Umbilical cord (tissue), 2 donors: Measurements from ENCODE around the gene GTF2B. TPM values are rescaled to one million over a fixed set of nuclear protein-coding genes. Genes with fewer than 3 reads are reported as not detected.
"Not testable (repeated sequence)": the region's sequence is repeated elsewhere in the genome, so short reads cannot be mapped to it uniquely, and the experiment has no call there.

Source experiments
- DNase-seq: peaks from one replicate; pipeline ENCODE4 v3.0.0-alpha.2; 2015; ENCODE audit warnings: low spot score
- total RNA-seq: library from RNA; depleted of rRNA; stranded (reverse); fragments of >200 nt; gene quantifications from one replicate; pipeline ENCODE4 v1.2.3, GENCODE V29; 2014; ENCODE audit warnings: low replicate concordance; ENCODE audit not compliant: insufficient read depth

The GTF2B gene, protein sequence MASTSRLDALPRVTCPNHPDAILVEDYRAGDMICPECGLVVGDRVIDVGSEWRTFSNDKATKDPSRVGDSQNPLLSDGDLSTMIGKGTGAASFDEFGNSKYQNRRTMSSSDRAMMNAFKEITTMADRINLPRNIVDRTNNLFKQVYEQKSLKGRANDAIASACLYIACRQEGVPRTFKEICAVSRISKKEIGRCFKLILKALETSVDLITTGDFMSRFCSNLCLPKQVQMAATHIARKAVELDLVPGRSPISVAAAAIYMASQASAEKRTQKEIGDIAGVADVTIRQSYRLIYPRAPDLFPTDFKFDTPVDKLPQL
- total RNA-seq = 40.9 TPM

- peak; percentile 97 for DNase-seq
These were observed at the start of gene GTF2B for GRCh38 chr1:88891318-88891950. Gene GTF2B (minus strand): TSS chr1:88891567. CDS start chr1:88891499, 68 bp downstream.

DNA sequence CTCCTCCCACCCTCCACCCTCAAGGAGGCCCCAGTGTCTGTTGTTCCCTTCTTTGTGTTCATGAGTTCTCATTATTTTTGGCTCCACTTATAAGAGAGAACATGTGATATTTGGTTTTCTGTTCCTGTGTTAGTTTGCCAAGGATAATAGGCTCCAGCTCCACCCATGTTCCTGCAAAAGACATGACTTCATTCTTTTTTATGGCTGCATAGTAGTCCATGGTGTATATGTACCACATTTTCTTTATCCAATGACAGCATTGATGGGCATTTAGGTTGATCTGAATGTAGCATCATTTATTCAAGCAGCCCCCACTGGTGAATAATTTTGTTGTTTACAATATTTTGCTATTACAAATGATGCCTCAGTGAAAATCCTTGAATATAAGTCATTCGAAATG, 47.2 kb upstream of the GTF2B start:
- not testable (repeated sequence) for DNase-seq

- no peak for DNase-seq
These were observed 45.5 kb upstream of the GTF2B start for GRCh38 chr1:88936760-88937342.

DNA sequence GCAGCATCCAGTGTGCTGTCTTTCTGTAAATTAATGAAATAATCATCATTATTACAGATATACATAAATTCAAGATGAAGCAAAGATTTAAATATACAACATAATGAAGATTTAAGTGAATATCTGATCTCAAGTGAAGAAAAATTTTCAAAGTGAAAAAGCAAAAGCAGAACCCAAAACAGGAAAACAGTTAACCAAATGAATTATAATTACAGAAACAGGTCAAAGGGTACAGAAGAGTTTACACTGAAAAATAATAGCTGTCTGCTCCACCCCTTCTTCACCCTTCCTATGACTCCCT, 44.8 kb upstream of the GTF2B start:
- DNase-seq = no peak

DNA sequence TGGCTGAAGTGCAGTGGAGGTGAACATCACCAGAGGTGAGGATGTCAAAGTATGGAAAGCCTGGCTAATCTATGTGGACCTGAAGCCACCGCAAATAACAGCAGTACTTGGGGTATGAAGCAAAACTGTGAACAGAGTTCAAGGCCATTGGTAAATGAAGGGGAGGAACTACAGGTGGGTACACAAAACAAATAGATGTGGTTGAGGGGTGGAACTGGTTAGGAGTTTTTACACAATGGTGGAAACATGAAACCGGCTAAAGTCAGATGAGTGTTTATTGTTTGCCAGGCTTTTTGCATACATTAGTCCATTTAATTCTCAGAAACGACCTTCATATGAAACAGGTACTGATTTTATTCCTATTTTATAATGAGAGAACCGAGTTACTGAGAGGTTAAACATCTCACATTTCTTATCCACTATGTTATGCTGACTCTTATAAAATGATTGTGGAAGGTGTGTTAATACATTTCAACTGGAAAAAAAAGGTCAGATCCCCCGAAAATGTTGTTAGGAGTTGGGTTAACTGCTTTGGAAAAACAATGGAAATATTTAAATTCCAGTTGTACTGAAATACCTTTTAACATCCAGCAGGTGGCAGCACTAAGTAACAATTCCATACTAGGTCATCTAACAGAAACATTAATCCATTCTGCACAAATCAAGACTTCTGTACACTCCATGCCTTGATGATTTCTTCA, 44.3 kb upstream of the GTF2B start:
- peak; percentile 21 for DNase-seq

DNA sequence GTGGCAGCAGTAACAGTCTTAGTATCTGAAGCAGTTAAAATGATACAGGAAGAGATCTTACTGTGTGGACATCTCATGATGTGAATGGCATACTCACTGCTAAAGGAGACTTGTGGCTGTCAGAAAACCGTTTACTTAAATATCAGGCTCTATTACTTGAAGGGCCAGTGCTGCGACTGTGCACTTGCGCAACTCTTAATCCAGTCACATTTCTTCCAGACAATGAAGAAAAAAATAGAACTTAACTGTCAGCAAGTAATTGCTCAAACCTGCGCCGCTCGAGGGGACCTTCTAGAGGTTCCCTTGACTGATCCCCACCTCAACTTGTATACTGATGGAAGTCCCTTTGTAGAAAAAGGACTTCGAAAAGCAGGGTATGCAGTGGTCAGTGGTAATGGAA, 38.8 kb upstream of the GTF2B start:
- not testable (repeated sequence) for DNase-seq

- DNase-seq = no peak
These were observed 31.9 kb upstream of the GTF2B start for GRCh38 chr1:88923224-88923623.

DNA sequence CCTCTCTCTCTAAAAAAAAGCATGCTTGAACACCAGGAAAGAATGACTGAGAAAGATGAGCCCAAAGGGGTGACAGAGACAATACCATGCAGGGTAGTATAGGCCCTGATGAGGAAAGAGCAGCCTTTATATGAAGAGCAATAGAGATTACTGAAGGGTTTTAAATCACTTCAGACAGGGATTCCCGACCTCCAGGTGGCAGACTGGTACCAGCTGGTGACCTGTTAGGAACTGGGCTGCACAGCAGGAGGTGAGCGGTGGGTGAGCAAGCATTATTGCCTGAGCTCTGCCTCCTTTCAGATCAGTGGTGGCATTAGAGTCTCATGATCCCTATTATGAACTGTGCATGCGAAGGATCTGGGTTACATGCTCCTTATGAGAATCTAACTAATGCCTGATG, 30.8 kb upstream of the GTF2B start:
- no peak for DNase-seq

- no peak for DNase-seq
These were observed 29.5 kb upstream of the GTF2B start for GRCh38 chr1:88920845-88921244.

DNA sequence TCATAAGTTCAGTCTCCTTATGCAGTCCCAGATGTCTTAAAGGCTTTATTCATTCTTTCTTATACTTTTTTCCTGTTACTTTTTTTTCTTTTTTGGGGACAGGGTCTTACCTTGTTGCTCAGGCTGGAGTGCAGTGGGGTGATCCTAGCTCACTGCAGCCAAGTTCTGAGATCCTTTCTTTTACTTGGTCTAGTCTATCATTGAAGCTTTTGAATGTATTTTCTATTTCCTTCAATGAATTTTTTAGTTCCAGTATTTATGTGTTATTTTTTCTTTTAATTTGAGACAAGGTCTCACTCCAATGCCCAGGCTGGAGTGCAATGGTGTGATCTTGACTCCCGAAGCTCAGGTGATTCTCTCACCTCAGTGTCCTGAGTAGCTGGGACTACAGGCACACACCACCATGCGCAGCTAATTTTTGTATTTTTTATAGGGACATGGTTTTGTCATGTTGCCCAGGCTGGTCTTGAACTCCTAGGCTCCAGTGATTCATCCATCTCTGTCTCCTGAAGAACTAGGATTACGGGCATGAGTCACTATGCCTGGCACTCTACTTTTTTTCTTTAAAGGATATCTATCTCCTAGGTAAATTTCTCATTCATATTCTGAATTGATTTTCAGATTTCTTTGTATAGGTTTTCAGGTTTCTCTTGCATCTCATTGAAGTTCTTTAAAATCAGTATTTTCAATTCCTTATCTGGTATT, 26.1 kb upstream of the GTF2B start:
- DNase-seq = no peak

- DNase-seq = no peak
These were observed 25.5 kb upstream of the GTF2B start for GRCh38 chr1:88916883-88917282.

DNA sequence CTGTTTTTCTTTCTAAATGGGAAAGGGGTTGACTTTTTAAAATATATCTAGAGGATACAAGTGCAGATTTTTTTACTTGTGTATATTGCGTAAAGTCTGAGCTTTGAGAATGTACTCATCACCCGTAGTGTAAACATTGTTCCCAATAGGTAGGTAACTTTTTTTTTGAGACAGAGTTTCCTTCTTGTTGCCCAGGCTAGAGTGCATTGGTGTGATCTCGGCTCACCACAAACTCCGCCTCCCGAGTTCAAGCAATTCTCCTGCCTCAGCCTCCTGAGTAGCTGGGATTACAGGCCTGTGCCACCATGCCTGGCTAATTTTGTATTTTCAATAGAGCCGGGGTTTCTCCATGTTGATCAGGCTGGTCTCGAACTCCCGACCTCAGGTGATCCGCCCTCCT, 20.4 kb upstream of the GTF2B start:
- DNase-seq = not testable (repeated sequence)

- no peak for DNase-seq
These were observed 19.8 kb upstream of the GTF2B start for GRCh38 chr1:88911161-88911560.

DNA sequence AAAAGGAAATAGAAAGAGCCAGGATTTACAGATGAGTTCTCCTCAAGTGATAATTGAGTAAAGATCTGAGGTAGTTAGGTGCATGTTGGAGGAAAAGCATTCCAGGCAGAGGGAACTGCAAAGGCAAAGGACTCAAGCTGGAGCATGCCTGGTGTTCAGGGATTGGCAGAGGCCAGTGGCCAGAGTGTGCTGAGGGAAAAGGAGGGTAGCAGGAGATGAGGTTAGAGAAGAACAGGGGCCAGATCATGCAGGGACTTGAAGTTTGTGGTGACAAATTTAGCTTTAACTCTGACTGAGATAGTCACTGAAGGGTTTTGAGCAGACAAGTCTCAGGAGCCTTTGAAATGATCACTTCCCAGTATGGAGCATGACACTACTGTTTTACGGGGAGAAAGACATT, 19.0 kb upstream of the GTF2B start:
- no peak for DNase-seq

DNA sequence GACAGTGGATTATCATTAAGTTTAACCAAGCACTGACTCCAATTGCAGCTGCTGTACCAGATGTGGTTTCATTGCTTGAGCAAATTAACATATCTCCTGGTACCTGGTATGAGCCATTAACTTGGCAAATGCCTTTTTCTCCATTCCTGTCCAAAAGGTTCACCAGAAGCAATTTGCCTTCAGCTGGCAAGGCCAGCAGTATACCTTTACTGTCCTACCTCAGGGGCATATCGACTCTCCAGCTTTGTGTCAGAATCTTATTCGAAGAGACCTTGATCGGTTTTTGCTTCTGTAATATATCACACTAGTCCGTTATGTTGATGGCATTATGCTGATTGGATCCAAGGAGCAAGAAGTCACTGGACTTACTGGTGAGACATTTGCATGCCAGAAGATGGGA, 9.5 kb upstream of the GTF2B start:
- no peak for DNase-seq

DNA sequence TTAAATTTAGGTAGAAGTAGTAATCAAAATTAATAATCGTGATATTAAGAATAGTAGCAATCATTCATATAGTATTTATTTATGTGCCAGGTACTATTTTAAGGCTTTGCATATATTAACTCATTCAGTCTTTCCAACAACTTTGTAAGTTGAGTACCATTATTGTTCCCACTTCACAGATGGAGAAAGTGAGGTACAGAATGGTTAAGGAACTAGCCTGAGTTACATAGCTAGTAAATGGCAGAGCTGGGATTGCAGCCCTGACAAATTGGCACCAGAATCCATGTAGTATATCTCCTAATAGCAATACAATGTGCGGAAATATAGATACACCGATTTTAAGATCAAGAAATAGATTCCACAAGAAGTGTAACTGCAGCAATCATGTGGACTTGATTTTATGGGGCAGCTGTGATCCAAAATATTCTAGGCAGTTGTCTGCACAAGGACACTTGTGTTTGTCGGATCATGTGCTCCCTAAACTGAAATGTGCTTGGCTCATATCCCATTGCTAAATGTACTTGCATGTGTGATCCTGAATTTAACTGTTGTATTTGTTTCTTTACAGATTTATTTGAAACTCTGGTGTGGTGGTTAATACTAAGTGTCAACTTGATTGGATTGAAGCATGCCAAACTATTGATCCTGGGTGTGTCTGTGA, 5.8 kb upstream of the GTF2B start:
- DNase-seq = no peak

DNA sequence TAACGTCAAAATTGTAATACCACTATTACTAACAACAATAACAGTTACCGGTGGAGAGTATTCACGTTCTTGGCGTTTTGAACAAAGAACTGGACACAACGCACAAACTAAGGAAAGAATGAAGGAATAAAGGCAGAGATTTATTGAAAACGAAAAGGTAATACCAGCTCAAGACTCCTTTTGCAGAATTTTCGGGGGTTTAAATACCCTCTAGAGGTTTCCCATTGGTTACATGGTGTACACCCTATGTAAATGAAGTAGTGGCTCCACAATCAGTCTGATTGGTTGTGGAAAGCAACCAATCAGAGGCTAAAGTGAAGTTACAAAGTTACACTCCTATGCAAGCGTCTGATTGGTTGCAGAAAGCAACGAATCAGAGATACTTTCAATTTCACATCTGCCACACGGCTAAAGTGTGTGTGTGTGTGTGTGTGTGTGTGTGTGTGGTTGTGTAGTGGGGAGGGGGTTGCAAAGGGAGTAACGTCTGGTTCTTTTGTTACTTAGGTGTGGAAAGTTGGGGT, 1.1 kb upstream of the GTF2B start:
- peak; percentile 35 for DNase-seq

DNA sequence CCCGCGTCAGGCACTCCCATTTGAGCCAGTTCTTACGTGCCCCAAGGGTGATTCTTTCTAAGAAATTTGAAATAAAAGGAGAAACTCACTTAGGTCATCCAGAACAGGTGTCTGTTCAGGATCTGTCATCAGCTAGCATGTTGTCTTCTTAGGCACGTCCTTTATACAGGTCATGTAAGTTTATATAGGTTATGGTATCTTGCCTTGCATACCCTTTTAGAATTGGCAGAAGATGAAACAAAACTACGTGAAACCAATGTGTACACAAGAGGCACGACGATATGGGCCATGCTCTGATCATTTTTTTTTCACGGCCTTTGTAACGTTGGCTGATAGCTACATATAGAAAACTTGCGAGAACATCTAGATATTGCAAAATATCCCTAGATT, 579 bp upstream of the GTF2B start:
- peak; percentile 35 for DNase-seq

DNA sequence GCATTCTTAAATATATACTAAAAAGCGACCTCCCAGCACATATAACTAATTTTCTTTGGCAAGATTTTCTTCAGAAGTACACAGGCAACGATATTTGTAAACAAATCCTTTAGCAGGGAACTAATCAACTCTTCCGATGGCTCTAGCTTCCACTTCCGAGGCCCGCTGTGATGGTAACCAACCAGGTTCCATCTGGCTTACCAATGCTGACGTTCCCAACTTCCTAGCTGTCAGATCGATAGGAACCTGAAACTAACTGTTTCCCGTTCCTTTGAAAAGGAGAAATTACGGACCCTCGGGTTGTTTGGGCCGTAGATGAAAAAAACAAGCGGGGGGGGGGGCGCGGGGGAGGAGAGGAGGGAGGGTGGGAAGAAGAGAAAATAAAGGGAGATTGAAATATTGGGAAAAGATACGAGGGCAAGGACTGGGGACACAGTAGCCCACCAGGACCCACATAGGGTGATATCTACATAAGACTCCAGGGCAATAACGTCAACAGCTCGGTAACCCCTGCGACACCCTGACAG, 513 bp downstream of the GTF2B start:
- peak; percentile 37 for DNase-seq

DNA sequence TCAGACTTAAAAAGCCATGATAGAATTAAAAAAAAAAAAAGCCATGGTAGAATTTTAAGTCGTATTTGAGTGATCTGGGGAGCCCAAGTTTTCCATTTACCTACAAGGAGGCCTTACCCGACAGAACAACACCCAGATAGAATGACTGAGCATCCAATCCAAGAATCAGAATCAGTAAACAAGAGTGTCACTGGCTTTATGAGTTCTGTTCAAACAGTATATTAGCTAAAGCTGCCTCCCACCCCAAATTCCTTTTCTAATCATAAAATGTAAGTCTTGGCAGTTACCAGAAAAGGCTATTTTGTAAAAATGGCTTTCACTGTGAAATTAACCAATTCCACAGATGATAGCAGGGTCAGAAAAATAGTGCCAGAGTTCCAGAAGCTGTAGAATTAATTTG, 1.2 kb downstream of the GTF2B start:
- no peak for DNase-seq

- DNase-seq = no peak
These were observed 2.6 kb downstream of the GTF2B start for GRCh38 chr1:88888750-88889149.
